Liver (tissue), 9 donors: ENCODE data around the gene GAPVD1. TPM values are rescaled to one million over a fixed set of nuclear protein-coding genes. Genes with fewer than 3 reads are reported as not detected.

Experiments used
- DNase-seq: peaks from one replicate; pipeline ENCODE4 v3.0.0-alpha.2; 2017; ENCODE audit warnings: low spot score
- H3K27ac ChIP-seq, 2 donors: one replicate each; pipeline ENCODE4 v1.7.0; 2013; ENCODE audit warnings: inconsistent platforms in 2 of 2, low read length in 2 of 2, control low read depth in 1 of 2, low read depth in 1 of 2, mild to moderate bottlenecking in 1 of 2
- H3K27me3 ChIP-seq, 4 donors: one replicate each; pipeline versions ENCODE4 v1.6.1 to v1.7.0; 2013; ENCODE audit warnings: low read length in 3 of 4, inconsistent platforms in 1 of 4, mild to moderate bottlenecking in 1 of 4, moderate library complexity in 1 of 4; ENCODE audit not compliant: control insufficient read depth in 4 of 4, insufficient read depth in 4 of 4
- H3K36me3 ChIP-seq, 4 donors: one replicate each; pipeline versions ENCODE4 v1.6.1 to v1.7.0; 2013; ENCODE audit warnings: low read length in 3 of 4, mild to moderate bottlenecking in 3 of 4, low read depth in 1 of 4, moderate library complexity in 1 of 4; ENCODE audit not compliant: control insufficient read depth in 4 of 4, insufficient read depth in 3 of 4
- H3K4me1 ChIP-seq, 4 donors: one replicate each; pipeline versions ENCODE4 v1.6.1 to v1.7.0; 2013; ENCODE audit warnings: low read length in 3 of 4, mild to moderate bottlenecking in 3 of 4, moderate library complexity in 1 of 4; ENCODE audit not compliant: control insufficient read depth in 4 of 4, insufficient read depth in 4 of 4
- H3K4me3 ChIP-seq, 3 donors: one replicate each; pipeline versions ENCODE4 v1.6.1 to v1.7.0; 2013; ENCODE audit warnings: low read length in 3 of 3, control low read depth in 1 of 3, low read depth in 1 of 3, mild to moderate bottlenecking in 1 of 3
- H3K9ac ChIP-seq, 2 donors: one replicate each; pipeline ENCODE4 v1.7.0; 2013; ENCODE audit warnings: low read length in 2 of 2, mild to moderate bottlenecking in 2 of 2, moderate library complexity in 2 of 2, control low read depth in 1 of 2, low read depth in 1 of 2
- H3K9me3 ChIP-seq, 4 donors: one replicate each; pipeline versions ENCODE4 v1.6.1 to v1.7.0; 2013; ENCODE audit warnings: low read length in 3 of 4; ENCODE audit not compliant: control insufficient read depth in 4 of 4
- EGR1 ChIP-seq, 2 donors: IDR thresholded peaks; 2 replicates each; pipeline ENCODE4 v1.6.1; 2016 to 2018; ENCODE audit warnings: antibody characterized with exemption in 2 of 2, low read depth in 2 of 2
- FOXA1 ChIP-seq: IDR thresholded peaks from 2 replicates; pipeline ENCODE4 v1.6.1; 2016; ENCODE audit warnings: antibody characterized with exemption
- GABPA ChIP-seq, 2 donors: IDR thresholded peaks in 1 of 2; conservative IDR thresholded peaks in 1 of 2; 2 replicates each; pipeline ENCODE4 v1.6.1; 2016; ENCODE audit warnings: antibody characterized with exemption in 2 of 2, mild to moderate bottlenecking in 1 of 2, moderate library complexity in 1 of 2
- HNF4G ChIP-seq: IDR thresholded peaks from 2 replicates; pipeline ENCODE4 v1.6.1; 2016; ENCODE audit warnings: antibody characterized with exemption
- JUND ChIP-seq, 2 donors: IDR thresholded peaks; 2 replicates each; pipeline ENCODE4 v1.6.1; 2016; ENCODE audit warnings: antibody characterized with exemption in 2 of 2
- NR2F2 ChIP-seq: IDR thresholded peaks from 2 replicates; pipeline ENCODE4 v1.6.1; 2016; ENCODE audit warnings: antibody characterized with exemption
- SP1 ChIP-seq: IDR thresholded peaks from 2 replicates; pipeline ENCODE4 v1.6.1; 2018; ENCODE audit warnings: antibody characterized with exemption, mild to moderate bottlenecking
- TAF1 ChIP-seq: conservative IDR thresholded peaks from 2 replicates; pipeline ENCODE4 v1.6.1; 2016; ENCODE audit warnings: antibody characterized with exemption, mild to moderate bottlenecking
- YY1 ChIP-seq: IDR thresholded peaks from 2 replicates; pipeline ENCODE4 v1.6.1; 2016; ENCODE audit warnings: antibody characterized with exemption, mild to moderate bottlenecking
- WGBS: extraction: QIAGEN DNeasy Blood & Tissue Kit; methylation state at CpG from one replicate; pipeline ENCODE4 v1.1.7; 2013; 5-methylcytosine and 5-hydroxymethylcytosine counted together
- polyA plus RNA-seq, 2 donors: library from polyadenylated mRNA; stranded (reverse) in 1 of 2; unstranded in 1 of 2; fragments of 200-250 nt in 1 of 2; fragments of >200 nt in 1 of 2; fragmentation: Nextera tagmentation in 1 of 2; extraction: Ambion mirVana in 1 of 2; gene quantifications; one replicate each; pipeline versions ENCODE4 v1.2.1 to v1.2.3, GENCODE V29; 2013 to 2015
- total RNA-seq, 2 donors: library from RNA; depleted of rRNA; stranded (reverse); fragments of >200 nt; gene quantifications; one replicate each; pipeline ENCODE4 v1.2.3, GENCODE V29; 2014
- TF ChIP-seq, protein P1 (sequence below): IDR thresholded peaks from 2 replicates; pipeline ENCODE4 v1.6.1; 2016; ENCODE audit warnings: antibody characterized with exemption, mild to moderate bottlenecking
- TF ChIP-seq, protein P2 (sequence below): fragments of 150-350 bp; IDR thresholded peaks from 2 replicates; pipeline ENCODE4 v1.5.1; 2017; ENCODE audit warnings: improper control_type of control experiment, low read depth, low read length; ENCODE audit not compliant: missing input control
- TF ChIP-seq, protein P3 (sequence below): IDR thresholded peaks from 2 replicates; pipeline ENCODE4 v1.6.1; 2016; ENCODE audit warnings: antibody characterized with exemption
- donor health status: healthy.
- donor health status: healthy.
- donor health status: healthy.
- donor health status: healthy.
- donor health status: healthy.

The GAPVD1 gene
- total and polyA plus RNA-seq, 4 donors: 5.5 to 89.7 (median 28.6) TPM

DNA sequence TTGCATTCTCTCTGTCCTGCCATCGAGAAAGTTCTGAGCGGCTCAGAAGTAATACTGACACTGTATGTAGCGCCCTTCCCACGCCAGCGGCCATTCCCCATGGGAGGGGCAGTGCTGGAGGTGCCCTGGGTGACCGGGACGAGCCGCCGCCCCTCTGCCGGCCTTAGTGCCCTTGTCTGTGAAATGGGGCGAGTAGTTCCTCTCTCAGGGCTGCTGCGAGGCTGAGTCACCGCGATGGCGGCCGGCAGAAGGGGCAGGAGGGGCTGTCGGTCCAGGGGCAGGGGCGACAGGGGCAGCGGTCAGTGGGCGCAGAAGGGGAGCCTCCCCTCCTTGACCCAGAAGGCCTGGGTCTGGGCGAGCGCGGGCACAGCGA, 148.9 kb downstream of the GAPVD1 start (continued):
- TF ChIP-seq, protein P1, sequence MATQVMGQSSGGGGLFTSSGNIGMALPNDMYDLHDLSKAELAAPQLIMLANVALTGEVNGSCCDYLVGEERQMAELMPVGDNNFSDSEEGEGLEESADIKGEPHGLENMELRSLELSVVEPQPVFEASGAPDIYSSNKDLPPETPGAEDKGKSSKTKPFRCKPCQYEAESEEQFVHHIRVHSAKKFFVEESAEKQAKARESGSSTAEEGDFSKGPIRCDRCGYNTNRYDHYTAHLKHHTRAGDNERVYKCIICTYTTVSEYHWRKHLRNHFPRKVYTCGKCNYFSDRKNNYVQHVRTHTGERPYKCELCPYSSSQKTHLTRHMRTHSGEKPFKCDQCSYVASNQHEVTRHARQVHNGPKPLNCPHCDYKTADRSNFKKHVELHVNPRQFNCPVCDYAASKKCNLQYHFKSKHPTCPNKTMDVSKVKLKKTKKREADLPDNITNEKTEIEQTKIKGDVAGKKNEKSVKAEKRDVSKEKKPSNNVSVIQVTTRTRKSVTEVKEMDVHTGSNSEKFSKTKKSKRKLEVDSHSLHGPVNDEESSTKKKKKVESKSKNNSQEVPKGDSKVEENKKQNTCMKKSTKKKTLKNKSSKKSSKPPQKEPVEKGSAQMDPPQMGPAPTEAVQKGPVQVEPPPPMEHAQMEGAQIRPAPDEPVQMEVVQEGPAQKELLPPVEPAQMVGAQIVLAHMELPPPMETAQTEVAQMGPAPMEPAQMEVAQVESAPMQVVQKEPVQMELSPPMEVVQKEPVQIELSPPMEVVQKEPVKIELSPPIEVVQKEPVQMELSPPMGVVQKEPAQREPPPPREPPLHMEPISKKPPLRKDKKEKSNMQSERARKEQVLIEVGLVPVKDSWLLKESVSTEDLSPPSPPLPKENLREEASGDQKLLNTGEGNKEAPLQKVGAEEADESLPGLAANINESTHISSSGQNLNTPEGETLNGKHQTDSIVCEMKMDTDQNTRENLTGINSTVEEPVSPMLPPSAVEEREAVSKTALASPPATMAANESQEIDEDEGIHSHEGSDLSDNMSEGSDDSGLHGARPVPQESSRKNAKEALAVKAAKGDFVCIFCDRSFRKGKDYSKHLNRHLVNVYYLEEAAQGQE: no peak

DNA sequence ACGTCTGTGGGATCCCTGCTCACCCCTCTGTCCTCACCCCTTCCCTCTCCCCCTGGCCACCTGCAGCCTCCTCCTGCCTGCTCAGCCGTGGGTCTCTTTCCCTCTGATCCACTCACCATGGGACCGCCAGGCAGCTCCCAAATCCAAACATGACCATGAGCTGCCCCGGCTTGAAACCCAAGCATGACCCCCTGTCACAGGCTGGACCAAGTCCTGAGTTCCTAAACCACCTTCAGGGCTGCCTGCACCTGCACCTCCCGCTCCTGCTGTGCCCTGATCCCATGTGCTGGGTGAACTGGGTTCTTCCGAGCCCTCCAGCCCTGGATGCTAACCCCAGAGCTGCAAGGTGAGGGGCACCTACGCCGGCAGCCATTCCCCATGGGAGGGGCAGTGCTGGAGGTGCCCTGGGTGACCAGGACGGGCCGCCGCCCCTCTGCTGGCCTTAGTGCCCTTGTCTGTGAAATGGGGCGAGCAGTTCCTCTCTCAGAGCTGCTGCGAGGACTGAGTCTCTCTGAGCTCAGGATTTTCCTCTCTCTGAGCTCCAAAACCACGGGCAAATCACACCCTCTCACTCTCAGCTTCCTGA, 149.6 kb downstream of the GAPVD1 start:
- Histone ChIP-seq H3K27ac (no peak overlapping the region), H3K36me3 (no peaks in the 10 kb centered on the region), H3K4me3 (no peak overlapping the region), H3K27me3 (no peaks in the 10 kb centered on the region), H3K9me3 (no peaks in the 10 kb centered on the region), H3K4me1 (peaks cover 2 to 10% (median 6%) of the 10 kb centered on the region in 4 donors), H3K9ac (no peak overlapping the region)
- TF ChIP-seq, protein P1: no peak
- TF ChIP-seq GABPA (IDR thresholded peaks at IDR 0.05 in 1 of 2, conservative IDR thresholded peaks at IDR 0.05 in 1 of 2): no peak
- no peak for TF ChIP-seq JUND (IDR thresholded peaks at IDR 0.05)
- TF ChIP-seq SP1: no peak
- no peak for DNase-seq
- WGBS: 78% methylated on average over 14 of the region's 14 CpGs

DNA sequence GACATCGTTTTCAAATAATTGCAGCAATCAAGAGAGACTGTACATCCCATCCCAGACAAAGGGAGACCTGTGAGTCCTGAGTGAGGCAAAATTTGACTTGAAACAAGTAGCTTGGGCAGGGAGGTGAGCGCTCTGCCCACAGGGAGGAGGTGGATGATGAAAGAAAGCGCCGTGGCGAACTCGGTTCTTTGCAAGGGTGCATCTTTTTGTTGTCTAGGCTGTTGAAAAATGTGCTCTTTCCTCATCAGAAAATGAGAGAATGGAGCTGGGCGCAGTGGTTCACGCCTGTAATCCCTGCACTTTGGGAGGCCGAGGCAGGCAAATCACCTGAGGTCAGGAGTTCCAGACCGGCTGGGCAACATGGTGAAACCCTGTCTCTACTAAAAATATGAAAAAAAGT, 150.5 kb downstream of the GAPVD1 start:
- no peak overlapping the region for H3K27ac ChIP-seq
- H3K4me3 ChIP-seq: no peak overlapping the region
- TF ChIP-seq TAF1 (no peak), NR2F2 (no peak), GABPA (IDR thresholded peaks at IDR 0.05 in 1 of 2, conservative IDR thresholded peaks at IDR 0.05 in 1 of 2) (no peak)
- no peaks in the 10 kb centered on the region for H3K27me3 ChIP-seq
- no peaks in the 10 kb centered on the region for H3K9me3 ChIP-seq
- peaks cover 2 to 10% (median 6%) of the 10 kb centered on the region in 4 donors for H3K4me1 ChIP-seq
- H3K9ac ChIP-seq: no peak overlapping the region
- H3K36me3 ChIP-seq: no peaks in the 10 kb centered on the region
- 84% methylated on average over 10 of the region's 10 CpGs for WGBS
- no peak for DNase-seq

DNA sequence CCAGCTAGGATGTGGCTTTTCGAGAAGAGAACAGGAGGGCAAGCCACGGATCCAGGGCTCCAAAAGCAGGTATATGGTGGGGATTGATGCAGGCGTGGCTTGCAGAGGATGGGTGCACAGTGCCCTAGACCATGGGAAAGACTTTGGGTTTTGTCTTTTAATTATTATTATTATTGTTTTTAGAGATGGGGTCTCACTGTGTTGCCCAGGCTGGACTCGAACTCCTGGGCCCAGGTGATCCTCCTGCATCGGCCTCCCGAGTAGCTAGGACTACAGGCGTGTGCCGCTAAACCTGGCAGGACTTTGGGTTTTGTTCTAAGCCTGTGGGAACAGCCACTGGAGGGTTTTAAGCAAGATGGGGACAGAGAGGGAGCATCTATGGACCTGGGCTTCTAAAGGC, 152.0 kb downstream of the GAPVD1 start:
- H3K27ac ChIP-seq: no peak overlapping the region
- no peak for TF ChIP-seq EGR1 (IDR thresholded peaks at IDR 0.05; ENCODE audit: low read depth in 2 of 2)
- TF ChIP-seq, protein P2, sequence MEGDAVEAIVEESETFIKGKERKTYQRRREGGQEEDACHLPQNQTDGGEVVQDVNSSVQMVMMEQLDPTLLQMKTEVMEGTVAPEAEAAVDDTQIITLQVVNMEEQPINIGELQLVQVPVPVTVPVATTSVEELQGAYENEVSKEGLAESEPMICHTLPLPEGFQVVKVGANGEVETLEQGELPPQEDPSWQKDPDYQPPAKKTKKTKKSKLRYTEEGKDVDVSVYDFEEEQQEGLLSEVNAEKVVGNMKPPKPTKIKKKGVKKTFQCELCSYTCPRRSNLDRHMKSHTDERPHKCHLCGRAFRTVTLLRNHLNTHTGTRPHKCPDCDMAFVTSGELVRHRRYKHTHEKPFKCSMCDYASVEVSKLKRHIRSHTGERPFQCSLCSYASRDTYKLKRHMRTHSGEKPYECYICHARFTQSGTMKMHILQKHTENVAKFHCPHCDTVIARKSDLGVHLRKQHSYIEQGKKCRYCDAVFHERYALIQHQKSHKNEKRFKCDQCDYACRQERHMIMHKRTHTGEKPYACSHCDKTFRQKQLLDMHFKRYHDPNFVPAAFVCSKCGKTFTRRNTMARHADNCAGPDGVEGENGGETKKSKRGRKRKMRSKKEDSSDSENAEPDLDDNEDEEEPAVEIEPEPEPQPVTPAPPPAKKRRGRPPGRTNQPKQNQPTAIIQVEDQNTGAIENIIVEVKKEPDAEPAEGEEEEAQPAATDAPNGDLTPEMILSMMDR: no peak
- TF ChIP-seq GABPA (IDR thresholded peaks at IDR 0.05 in 1 of 2, conservative IDR thresholded peaks at IDR 0.05 in 1 of 2): no peak
- no peak for TF ChIP-seq SP1
- TF ChIP-seq, protein P1: no peak
- no peak for TF ChIP-seq YY1
- TF ChIP-seq FOXA1: no peak
- no peak for TF ChIP-seq HNF4G
- TF ChIP-seq, protein P3, sequence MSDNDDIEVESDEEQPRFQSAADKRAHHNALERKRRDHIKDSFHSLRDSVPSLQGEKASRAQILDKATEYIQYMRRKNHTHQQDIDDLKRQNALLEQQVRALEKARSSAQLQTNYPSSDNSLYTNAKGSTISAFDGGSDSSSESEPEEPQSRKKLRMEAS: no peak

More for the DNA sequence above, 152.0 kb downstream of the GAPVD1 start:
- Histone ChIP-seq H3K4me1 (peaks cover 0 to 2% (median under 1%) of the 10 kb centered on the region in 4 donors), H3K36me3 (no peaks in the 10 kb centered on the region), H3K27me3 (no peaks in the 10 kb centered on the region), H3K9ac (no peak overlapping the region), H3K9me3 (no peaks in the 10 kb centered on the region), H3K4me3 (no peak overlapping the region)
- WGBS: 93% methylated on average over 8 of the region's 8 CpGs
- no peak for DNase-seq
